Trophoblast cell (in vitro differentiated cells and primary cell): ENCODE measurements around the gene EXOSC3.
A peak's percentile ranks its signal among the peaks of the same experiment; 100 is the strongest.

ENCODE experiments used
- DNase-seq, 2 donors: peaks; one replicate each; pipeline ENCODE4 v3.0.0-alpha.2; 2016
- H2AFZ ChIP-seq: 2 replicates; pipeline ENCODE4 v1.6.1; 2013; ENCODE audit warnings: low read length, moderate library complexity, mild to moderate bottlenecking; ENCODE audit not compliant: insufficient read depth, poor library complexity
- H2AK5ac ChIP-seq: 2 replicates; pipeline ENCODE4 v1.6.1; 2013; ENCODE audit warnings: mild to moderate bottlenecking, low read length
- H2BK120ac ChIP-seq: 2 replicates; pipeline ENCODE4 v1.6.1; 2013; ENCODE audit warnings: low read length, mild to moderate bottlenecking, moderate library complexity; ENCODE audit not compliant: insufficient read depth, poor library complexity
- H2BK12ac ChIP-seq: 2 replicates; pipeline ENCODE4 v1.6.1; 2013; ENCODE audit warnings: mild to moderate bottlenecking, low read length, moderate library complexity
- H2BK5ac ChIP-seq: 2 replicates; pipeline ENCODE4 v1.6.1; 2013; ENCODE audit warnings: low read length, low read depth, moderate library complexity, mild to moderate bottlenecking; ENCODE audit not compliant: poor library complexity
- H3K14ac ChIP-seq: 2 replicates; pipeline ENCODE4 v1.6.1; 2013; ENCODE audit warnings: mild to moderate bottlenecking, low read length
- H3K18ac ChIP-seq: 2 replicates; pipeline ENCODE4 v1.6.1; 2013; ENCODE audit warnings: mild to moderate bottlenecking, low read length
- H3K23ac ChIP-seq: 2 replicates; pipeline ENCODE4 v1.6.1; 2013; ENCODE audit warnings: low read length
- H3K27ac ChIP-seq: 2 replicates; pipeline ENCODE4 v1.5.1; 2013; ENCODE audit warnings: low read depth, mild to moderate bottlenecking, inconsistent platforms, low read length, moderate library complexity
- H3K27me3 ChIP-seq: 2 replicates; pipeline ENCODE4 v1.6.1; 2013; ENCODE audit warnings: inconsistent platforms, mild to moderate bottlenecking, low read length, moderate library complexity; ENCODE audit not compliant: insufficient read depth
- H3K36me3 ChIP-seq, 2 experiments: 1 replicate in 1 of 2; 2 replicates in 1 of 2; pipeline ENCODE4 v1.6.1; 2013; ENCODE audit warnings: low read length in 2 of 2, mild to moderate bottlenecking in 2 of 2, moderate library complexity in 1 of 2; ENCODE audit not compliant: insufficient read depth in 2 of 2, control insufficient read depth in 1 of 2
- H3K4ac ChIP-seq: 2 replicates; pipeline ENCODE4 v1.6.1; 2013; ENCODE audit warnings: low read depth, mild to moderate bottlenecking, low read length, moderate library complexity
- H3K4me1 ChIP-seq, 2 experiments: 1 replicate in 1 of 2; 2 replicates in 1 of 2; pipeline ENCODE4 v1.6.1; 2013; ENCODE audit warnings: low read length in 2 of 2, mild to moderate bottlenecking in 2 of 2, moderate library complexity in 1 of 2; ENCODE audit not compliant: insufficient read depth in 2 of 2, control insufficient read depth in 1 of 2
- H3K4me2 ChIP-seq: 2 replicates; pipeline ENCODE4 v1.6.1; 2013; ENCODE audit warnings: inconsistent platforms, mild to moderate bottlenecking, low read length, moderate library complexity
- H3K4me3 ChIP-seq: 2 replicates; pipeline ENCODE4 v1.5.1; 2013; ENCODE audit warnings: mild to moderate bottlenecking, low read depth, low read length, inconsistent platforms
- H3K79me1 ChIP-seq: one replicate; pipeline ENCODE4 v1.6.1; 2013; ENCODE audit warnings: low read length
- H3K79me2 ChIP-seq: 2 replicates; pipeline ENCODE4 v1.6.1; 2013; ENCODE audit warnings: low read length, mild to moderate bottlenecking; ENCODE audit not compliant: control insufficient read depth, insufficient read depth, poor library complexity
- H3K9ac ChIP-seq: 2 replicates; pipeline ENCODE4 v1.6.1; 2013; ENCODE audit warnings: mild to moderate bottlenecking, low read length
- H3K9me3 ChIP-seq: 2 replicates; pipeline ENCODE4 v1.6.1; 2013; ENCODE audit warnings: low read depth, mild to moderate bottlenecking, control low read depth, inconsistent platforms, low read length; ENCODE audit not compliant: insufficient read depth
- H4K12ac ChIP-seq: 2 replicates; pipeline ENCODE4 v1.6.1; 2013; ENCODE audit warnings: low read depth, mild to moderate bottlenecking, low read length, moderate library complexity
- H4K8ac ChIP-seq: 2 replicates; pipeline ENCODE4 v1.6.1; 2013; ENCODE audit warnings: low read depth, mild to moderate bottlenecking, low read length, moderate library complexity
- H4K91ac ChIP-seq: one replicate; pipeline ENCODE4 v1.6.1; 2013; ENCODE audit warnings: low read depth, mild to moderate bottlenecking, low read length, moderate library complexity
- WGBS: extraction: QIAGEN DNeasy Blood & Tissue Kit; methylation state at CpG from one replicate; pipeline ENCODE4 v1.1.7; 2013; ENCODE audit warnings: missing lambda C conversion rate; ENCODE audit not compliant: insufficient read length, insufficient coverage; ENCODE audit errors: extremely low coverage; 5-methylcytosine and 5-hydroxymethylcytosine counted together

Gene EXOSC3

GRCh38 chr9:37798677-37799076 is 13.8 kb upstream of the EXOSC3 start:
- Histone ChIP-seq H3K27me3 (no peaks in the 10 kb centered on the region), H3K14ac (no peak overlapping the region), H3K4me1 (peaks cover 9 to 20% of the 10 kb centered on the region in 2 experiments), H2BK120ac (no peak overlapping the region), H3K9me3 (no peaks in the 10 kb centered on the region), H3K18ac (no peak overlapping the region), H3K79me1 (peaks cover 14% of the 10 kb centered on the region), H3K4me2 (peak overlapping the region; percentile 24), H4K12ac (no peak overlapping the region), H3K79me2 (peaks cover 12% of the 10 kb centered on the region), H3K27ac (peak overlapping the region; percentile 71), H3K23ac (no peak overlapping the region), H2AK5ac (no peak overlapping the region), H4K8ac (no peak overlapping the region), H4K91ac (no peak overlapping the region), H3K9ac (no peak overlapping the region), H2BK5ac (no peak overlapping the region), H2BK12ac (no peak overlapping the region), H3K4ac (no peak overlapping the region), H2AFZ (no peak overlapping the region), H3K36me3 (no peaks in the 10 kb centered on the region), H3K4me3 (no peak overlapping the region)
- no CpG with 5 or more reads among the region's 1 CpG for WGBS
- DNase-seq, result peak; percentile 37 to 61

GRCh38 chr9:37796232-37796631 is 11.4 kb upstream of the EXOSC3 start:
- H4K12ac ChIP-seq, result no peak overlapping the region
- no peaks in the 10 kb centered on the region for H3K9me3 ChIP-seq
- H2BK5ac ChIP-seq, result no peak overlapping the region
- H3K9ac ChIP-seq, result no peak overlapping the region
- H2BK120ac ChIP-seq, result no peak overlapping the region
- no CpG with 5 or more reads among the region's 2 CpGs for WGBS
- H3K4me3 ChIP-seq, result no peak overlapping the region
- H2AK5ac ChIP-seq, result no peak overlapping the region
- H3K14ac ChIP-seq, result no peak overlapping the region
- H3K27me3 ChIP-seq, result no peaks in the 10 kb centered on the region
- no peak overlapping the region for H2AFZ ChIP-seq
- H3K4me2 ChIP-seq, result no peak overlapping the region
- H3K23ac ChIP-seq, result no peak overlapping the region
- peaks cover 11% of the 10 kb centered on the region for H3K79me1 ChIP-seq
- no peak overlapping the region for H4K91ac ChIP-seq
- DNase-seq, result no peak
- H4K8ac ChIP-seq, result no peak overlapping the region
- H3K79me2 ChIP-seq, result peaks cover 8% of the 10 kb centered on the region
- no peak overlapping the region for H2BK12ac ChIP-seq
- no peak overlapping the region for H3K27ac ChIP-seq
- no peak overlapping the region for H3K18ac ChIP-seq
- H3K4ac ChIP-seq, result no peak overlapping the region
- H3K4me1 ChIP-seq, result peaks cover 7 to 12% of the 10 kb centered on the region in 2 experiments
- no peaks in the 10 kb centered on the region for H3K36me3 ChIP-seq

- no peaks in the 10 kb centered on the region for H3K79me2 ChIP-seq
- H2BK12ac ChIP-seq, result no peak overlapping the region
- H3K9me3 ChIP-seq, result no peaks in the 10 kb centered on the region
- H3K36me3 ChIP-seq, result no peaks in the 10 kb centered on the region
- H2BK5ac ChIP-seq, result no peak overlapping the region
- H4K8ac ChIP-seq, result no peak overlapping the region
- H3K9ac ChIP-seq, result no peak overlapping the region
- H3K79me1 ChIP-seq, result no peaks in the 10 kb centered on the region
- no peak overlapping the region for H3K4me2 ChIP-seq
- no peak overlapping the region for H4K91ac ChIP-seq
- H2AFZ ChIP-seq, result no peak overlapping the region
- no CpG with 5 or more reads among the region's 5 CpGs for WGBS
- H3K18ac ChIP-seq, result no peak overlapping the region
- no peak for DNase-seq
- H3K4me1 ChIP-seq, result no peaks in the 10 kb centered on the region
- no peak overlapping the region for H3K4me3 ChIP-seq
- no peak overlapping the region for H2AK5ac ChIP-seq
- H3K27ac ChIP-seq, result no peak overlapping the region
- no peak overlapping the region for H4K12ac ChIP-seq
- no peak overlapping the region for H3K23ac ChIP-seq
- no peak overlapping the region for H2BK120ac ChIP-seq
- H3K4ac ChIP-seq, result no peak overlapping the region
- no peak overlapping the region for H3K14ac ChIP-seq
- no peaks in the 10 kb centered on the region for H3K27me3 ChIP-seq
Measured at GRCh38 chr9:37792122-37792521, 7.3 kb upstream of the EXOSC3 start.

- no peaks in the 10 kb centered on the region for H3K9me3 ChIP-seq
- no peak overlapping the region for H3K18ac ChIP-seq
- no peak overlapping the region for H2BK120ac ChIP-seq
- no peak overlapping the region for H4K12ac ChIP-seq
- H2BK5ac ChIP-seq, result no peak overlapping the region
- H2BK12ac ChIP-seq, result no peak overlapping the region
- H4K8ac ChIP-seq, result no peak overlapping the region
- H2AFZ ChIP-seq, result no peak overlapping the region
- H3K27me3 ChIP-seq, result no peaks in the 10 kb centered on the region
- H3K27ac ChIP-seq, result no peak overlapping the region
- no peaks in the 10 kb centered on the region for H3K36me3 ChIP-seq
- no peak overlapping the region for H2AK5ac ChIP-seq
- H3K4me1 ChIP-seq, result peaks cover 0 to 2% of the 10 kb centered on the region in 2 experiments
- H3K4me2 ChIP-seq, result no peak overlapping the region
- H3K79me2 ChIP-seq, result no peaks in the 10 kb centered on the region
- no peak overlapping the region for H3K4ac ChIP-seq
- no peak overlapping the region for H4K91ac ChIP-seq
- no CpG with 5 or more reads among the region's 2 CpGs for WGBS
- no peak overlapping the region for H3K23ac ChIP-seq
- H3K4me3 ChIP-seq, result no peak overlapping the region
- H3K14ac ChIP-seq, result no peak overlapping the region
- no peak for DNase-seq
- no peaks in the 10 kb centered on the region for H3K79me1 ChIP-seq
- no peak overlapping the region for H3K9ac ChIP-seq
Measured at GRCh38 chr9:37790096-37790495, 5.2 kb upstream of the EXOSC3 start.
